Measurements from ENCODE around the gene UGT1A6.

Gene UGT1A6

DNA sequence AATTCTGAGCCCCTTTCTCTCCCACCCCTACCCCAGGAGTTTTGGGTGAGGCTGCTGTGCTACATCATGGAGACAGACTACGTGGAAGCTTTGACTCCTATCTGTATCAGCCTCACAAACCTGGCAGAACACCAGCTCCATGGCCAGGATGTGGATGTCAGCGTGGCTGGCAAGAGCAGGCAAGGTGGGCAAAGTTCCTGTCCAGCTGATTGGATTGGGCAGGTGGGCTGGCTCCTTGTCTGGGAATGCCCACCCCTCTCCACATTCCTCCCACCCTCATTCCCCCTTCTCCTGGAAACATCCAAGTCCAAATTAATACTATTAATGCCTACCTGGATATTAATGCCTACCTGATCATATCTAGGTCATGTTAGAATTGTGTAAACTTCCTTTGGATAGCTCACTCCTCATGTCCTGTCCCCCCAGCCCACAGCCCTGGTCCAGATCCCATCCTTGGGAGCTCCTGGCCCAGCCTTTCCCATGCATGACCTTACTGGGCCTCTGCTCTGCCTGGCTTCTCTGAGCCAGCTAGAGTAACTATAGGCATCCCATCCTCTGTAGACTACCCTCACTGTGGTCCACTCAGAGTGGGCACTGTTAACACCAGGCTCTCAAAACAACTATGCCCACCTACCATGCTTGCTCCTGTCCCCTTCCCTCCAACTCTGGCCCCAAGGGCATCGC is 109.6 kb downstream of the UGT1A6 start:
- Histone ChIP-seq H3K9me3 (ENCODE audit: insufficient read depth, low read length) (no peaks in the 10 kb centered on the region), H4K20me1 (ENCODE audit: insufficient read depth, low read length) (no peaks in the 10 kb centered on the region), H3K27ac (ENCODE audit: low read length) (no peak overlapping the region), H3K9ac (ENCODE audit: low read length) (no peak overlapping the region), H3K4me2 (ENCODE audit: low read length) (no peak overlapping the region), H2AFZ (ENCODE audit: low read depth, low read length) (no peak overlapping the region), H3K36me3 (replicated peaks; ENCODE audit: low read depth, low read length) (no peaks in the 10 kb centered on the region), H3K27me3 (ENCODE audit: low read depth, low read length) (no peaks in the 10 kb centered on the region), H3K4me1 (ENCODE audit: low read length) (no peaks in the 10 kb centered on the region), H3K4me3 (ENCODE audit: low read length) (no peak overlapping the region), H3K79me2 (ENCODE audit: low read length) (no peaks in the 10 kb centered on the region)
- no peak for TF ChIP-seq EZH2phosphoT487 (IDR thresholded peaks at IDR 0.05; ENCODE audit: low read depth)
- TF ChIP-seq, protein P1, sequence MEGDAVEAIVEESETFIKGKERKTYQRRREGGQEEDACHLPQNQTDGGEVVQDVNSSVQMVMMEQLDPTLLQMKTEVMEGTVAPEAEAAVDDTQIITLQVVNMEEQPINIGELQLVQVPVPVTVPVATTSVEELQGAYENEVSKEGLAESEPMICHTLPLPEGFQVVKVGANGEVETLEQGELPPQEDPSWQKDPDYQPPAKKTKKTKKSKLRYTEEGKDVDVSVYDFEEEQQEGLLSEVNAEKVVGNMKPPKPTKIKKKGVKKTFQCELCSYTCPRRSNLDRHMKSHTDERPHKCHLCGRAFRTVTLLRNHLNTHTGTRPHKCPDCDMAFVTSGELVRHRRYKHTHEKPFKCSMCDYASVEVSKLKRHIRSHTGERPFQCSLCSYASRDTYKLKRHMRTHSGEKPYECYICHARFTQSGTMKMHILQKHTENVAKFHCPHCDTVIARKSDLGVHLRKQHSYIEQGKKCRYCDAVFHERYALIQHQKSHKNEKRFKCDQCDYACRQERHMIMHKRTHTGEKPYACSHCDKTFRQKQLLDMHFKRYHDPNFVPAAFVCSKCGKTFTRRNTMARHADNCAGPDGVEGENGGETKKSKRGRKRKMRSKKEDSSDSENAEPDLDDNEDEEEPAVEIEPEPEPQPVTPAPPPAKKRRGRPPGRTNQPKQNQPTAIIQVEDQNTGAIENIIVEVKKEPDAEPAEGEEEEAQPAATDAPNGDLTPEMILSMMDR (IDR thresholded peaks at IDR 0.05; ENCODE audit: low read depth, low read length): no peak

DNA sequence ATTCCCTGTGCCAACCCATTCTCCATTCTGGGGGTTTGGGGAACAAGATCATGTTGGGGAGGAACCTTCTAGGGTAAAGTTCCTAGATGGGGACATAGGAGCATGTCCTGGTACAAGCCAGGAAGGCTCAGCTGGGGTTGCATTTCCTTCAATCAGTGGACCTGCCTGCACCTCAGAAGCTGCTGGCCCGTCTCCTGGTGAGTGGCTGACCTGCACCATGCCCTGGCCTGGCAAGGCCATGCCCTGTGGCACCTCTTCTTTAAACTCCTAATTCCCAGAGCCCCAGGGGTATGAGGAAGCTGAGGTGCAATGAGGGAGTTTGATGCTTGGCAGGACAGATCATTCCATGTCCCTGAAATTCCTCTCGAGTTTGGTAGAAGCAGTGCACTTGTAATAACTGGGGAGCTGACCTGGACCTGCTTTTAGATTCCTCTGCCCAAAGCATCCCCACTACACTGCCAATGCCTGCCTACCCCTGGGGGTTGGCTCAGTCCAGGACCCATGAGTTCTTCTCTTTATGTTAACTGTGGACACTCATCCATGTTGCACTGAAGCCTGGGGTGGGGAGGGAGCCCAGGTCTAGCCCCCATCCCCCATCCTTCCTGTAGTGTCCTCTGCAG is 110.7 kb downstream of the UGT1A6 start:
- H3K27ac ChIP-seq (ENCODE audit: low read length): no peak overlapping the region

DNA sequence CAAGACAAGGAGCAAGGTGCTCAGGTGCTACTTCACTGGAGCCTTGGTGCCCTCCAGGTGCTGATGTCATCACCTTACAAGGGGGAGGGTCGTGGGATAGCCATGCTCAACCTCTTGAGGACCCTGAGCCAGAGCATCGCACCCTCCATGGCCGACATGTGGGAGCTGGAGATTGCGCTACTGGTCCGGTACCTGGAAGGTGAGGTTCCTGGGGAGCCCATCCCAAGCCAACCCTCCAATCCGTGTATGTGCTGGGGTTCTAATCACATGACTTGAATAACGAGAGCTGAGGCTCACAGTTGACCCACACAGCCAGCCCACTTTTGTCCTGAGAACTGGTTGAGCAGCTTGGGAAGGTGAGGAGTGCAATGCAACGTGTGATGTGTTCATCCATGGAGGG is 111.3 kb downstream of the UGT1A6 start:
- H3K4me3 ChIP-seq (ENCODE audit: low read length): no peak overlapping the region
- no peak overlapping the region for H3K9ac ChIP-seq (ENCODE audit: low read length)
- no peak overlapping the region for H2AFZ ChIP-seq (ENCODE audit: low read depth, low read length)
- H4K20me1 ChIP-seq (ENCODE audit: insufficient read depth, low read length): no peaks in the 10 kb centered on the region
- TF ChIP-seq EZH2phosphoT487 (IDR thresholded peaks at IDR 0.05; ENCODE audit: low read depth): no peak
- TF ChIP-seq, protein P1 (IDR thresholded peaks at IDR 0.05; ENCODE audit: low read depth, low read length): no peak
- no peaks in the 10 kb centered on the region for H3K79me2 ChIP-seq (ENCODE audit: low read length)
- no peaks in the 10 kb centered on the region for H3K4me1 ChIP-seq (ENCODE audit: low read length)
- H3K9me3 ChIP-seq (ENCODE audit: insufficient read depth, low read length): no peaks in the 10 kb centered on the region
- H3K27ac ChIP-seq (ENCODE audit: low read length): no peak overlapping the region
- H3K36me3 ChIP-seq (replicated peaks; ENCODE audit: low read depth, low read length): no peaks in the 10 kb centered on the region
- no peaks in the 10 kb centered on the region for H3K27me3 ChIP-seq (ENCODE audit: low read depth, low read length)
- no peak overlapping the region for H3K4me2 ChIP-seq (ENCODE audit: low read length)

More for the DNA sequence above, 110.7 kb downstream of the UGT1A6 start:
- Histone ChIP-seq H3K36me3 (replicated peaks; ENCODE audit: low read depth, low read length) (no peaks in the 10 kb centered on the region), H3K9me3 (ENCODE audit: insufficient read depth, low read length) (no peaks in the 10 kb centered on the region), H3K4me2 (ENCODE audit: low read length) (no peak overlapping the region), H3K4me1 (ENCODE audit: low read length) (no peaks in the 10 kb centered on the region), H3K9ac (ENCODE audit: low read length) (no peak overlapping the region), H3K79me2 (ENCODE audit: low read length) (no peaks in the 10 kb centered on the region), H3K27me3 (ENCODE audit: low read depth, low read length) (no peaks in the 10 kb centered on the region), H4K20me1 (ENCODE audit: insufficient read depth, low read length) (no peaks in the 10 kb centered on the region), H2AFZ (ENCODE audit: low read depth, low read length) (no peak overlapping the region), H3K4me3 (ENCODE audit: low read length) (no peak overlapping the region)
- TF ChIP-seq EZH2phosphoT487 (IDR thresholded peaks at IDR 0.05; ENCODE audit: low read depth): no peak
- TF ChIP-seq, protein P1 (IDR thresholded peaks at IDR 0.05; ENCODE audit: low read depth, low read length): no peak

DNA sequence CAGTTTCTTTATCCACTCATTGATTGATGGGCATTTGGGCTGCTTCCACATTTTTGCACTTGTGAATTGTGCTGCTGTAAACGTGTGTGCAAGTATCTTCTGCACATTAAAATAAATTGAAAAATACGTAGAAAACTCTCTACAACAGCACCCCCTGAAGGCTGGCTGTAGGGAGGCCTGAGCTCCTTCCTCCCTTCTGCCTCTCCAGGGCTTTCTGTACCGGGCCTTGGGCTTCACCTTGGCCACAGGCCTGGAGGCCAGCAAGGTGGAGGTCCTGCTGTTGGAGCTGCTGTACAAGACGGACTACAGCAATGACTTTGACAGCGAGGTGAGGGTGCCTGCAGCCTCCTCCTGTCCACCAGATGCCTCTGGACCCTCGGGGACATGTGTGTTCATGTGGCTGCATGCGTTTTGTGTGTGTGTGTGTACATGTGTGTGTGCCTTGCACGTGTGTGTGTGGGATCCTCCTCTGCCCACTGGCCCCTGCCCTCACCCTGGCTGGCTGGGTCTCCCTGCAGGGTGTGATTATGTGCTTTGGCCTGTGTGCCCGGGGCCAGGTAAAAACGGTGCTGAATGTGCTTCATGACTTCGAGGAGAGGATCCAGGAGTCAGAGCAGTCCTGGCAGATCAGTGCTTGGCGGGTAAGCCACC is 114.7 kb downstream of the UGT1A6 start:
- Histone ChIP-seq H3K27ac (ENCODE audit: low read length) (no peak overlapping the region), H3K9ac (ENCODE audit: low read length) (no peak overlapping the region), H3K9me3 (ENCODE audit: insufficient read depth, low read length) (no peaks in the 10 kb centered on the region), H2AFZ (ENCODE audit: low read depth, low read length) (no peak overlapping the region), H3K36me3 (replicated peaks; ENCODE audit: low read depth, low read length) (no peaks in the 10 kb centered on the region), H3K79me2 (ENCODE audit: low read length) (no peaks in the 10 kb centered on the region), H3K4me2 (ENCODE audit: low read length) (no peak overlapping the region), H3K27me3 (ENCODE audit: low read depth, low read length) (no peaks in the 10 kb centered on the region), H3K4me1 (ENCODE audit: low read length) (no peaks in the 10 kb centered on the region), H3K4me3 (ENCODE audit: low read length) (no peak overlapping the region), H4K20me1 (ENCODE audit: insufficient read depth, low read length) (no peaks in the 10 kb centered on the region)
- no peak for TF ChIP-seq EZH2phosphoT487 (IDR thresholded peaks at IDR 0.05; ENCODE audit: low read depth)
- TF ChIP-seq, protein P1 (IDR thresholded peaks at IDR 0.05; ENCODE audit: low read depth, low read length): no peak
